Adrenal gland (tissue), 5 donors: ENCODE data around the gene TM4SF5.

Experiments used
- POLR2A ChIP-seq, 2 donors: fragments of 450-650 bp; IDR thresholded peaks; one replicate each; pipeline ENCODE4 v1.6.1; 2017; ENCODE audit warnings: antibody characterized with exemption in 2 of 2, mild to moderate bottlenecking in 2 of 2, moderate library complexity in 1 of 2
- TF ChIP-seq, protein P1 (sequence below), 6 experiments: fragments of 450-650 bp in 4 of 6; fragments of 200-600 bp in 2 of 6; sonication (generic) in 1 of 6; IDR thresholded peaks; 1 replicate in 5 of 6; 2 replicates in 1 of 6; pipeline versions ENCODE4 v1.5.1 to v1.8.0; 2016 to 2021; ENCODE audit warnings: antibody characterized with exemption in 6 of 6, mild to moderate bottlenecking in 2 of 6, moderate library complexity in 1 of 6
- donor health status: DM: no; HTN: no; CAD: no.

DNA sequence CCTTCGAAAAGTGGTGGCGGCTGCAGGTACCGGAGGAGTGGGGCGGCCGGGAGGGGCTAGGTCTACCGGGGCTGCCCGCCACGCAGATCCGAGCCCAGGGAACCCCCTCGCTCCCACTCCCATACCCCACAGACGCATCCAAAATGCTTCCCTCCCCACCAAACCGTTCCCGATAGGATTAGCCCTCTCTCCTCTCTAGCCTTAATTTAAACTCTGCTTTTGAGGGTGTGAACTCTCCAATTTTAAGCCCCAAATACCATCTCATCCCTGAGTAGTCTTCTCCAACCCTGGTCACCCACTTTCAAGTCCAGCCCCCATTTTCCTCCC is 31.7 kb upstream of the TM4SF5 start:
- TF ChIP-seq, protein P1, sequence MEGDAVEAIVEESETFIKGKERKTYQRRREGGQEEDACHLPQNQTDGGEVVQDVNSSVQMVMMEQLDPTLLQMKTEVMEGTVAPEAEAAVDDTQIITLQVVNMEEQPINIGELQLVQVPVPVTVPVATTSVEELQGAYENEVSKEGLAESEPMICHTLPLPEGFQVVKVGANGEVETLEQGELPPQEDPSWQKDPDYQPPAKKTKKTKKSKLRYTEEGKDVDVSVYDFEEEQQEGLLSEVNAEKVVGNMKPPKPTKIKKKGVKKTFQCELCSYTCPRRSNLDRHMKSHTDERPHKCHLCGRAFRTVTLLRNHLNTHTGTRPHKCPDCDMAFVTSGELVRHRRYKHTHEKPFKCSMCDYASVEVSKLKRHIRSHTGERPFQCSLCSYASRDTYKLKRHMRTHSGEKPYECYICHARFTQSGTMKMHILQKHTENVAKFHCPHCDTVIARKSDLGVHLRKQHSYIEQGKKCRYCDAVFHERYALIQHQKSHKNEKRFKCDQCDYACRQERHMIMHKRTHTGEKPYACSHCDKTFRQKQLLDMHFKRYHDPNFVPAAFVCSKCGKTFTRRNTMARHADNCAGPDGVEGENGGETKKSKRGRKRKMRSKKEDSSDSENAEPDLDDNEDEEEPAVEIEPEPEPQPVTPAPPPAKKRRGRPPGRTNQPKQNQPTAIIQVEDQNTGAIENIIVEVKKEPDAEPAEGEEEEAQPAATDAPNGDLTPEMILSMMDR (IDR thresholded peaks at IDR 0.05), result no peak
- TF ChIP-seq POLR2A (IDR thresholded peaks at IDR 0.05), result no peak
